GM12878 (cell line): Measurements from ENCODE around the gene MTHFR. TPM values are rescaled to one million over a fixed set of nuclear protein-coding genes. Genes with fewer than 3 reads are reported as not detected.

Experiments
- ATAC-seq: fragments of 200-7000 bp; cut with Tn5 transposase; 3 replicates; pipeline ENCODE4 v1.9.1; 2020; ENCODE audit warnings: mild to moderate bottlenecking, moderate library complexity
- BruUV-seq: library from RNA; stranded (reverse); fragments of 400-500 nt; replicated peaks from 2 replicates; lab custom pipeline; 2021; lab: Mats Ljungman, UMichigan
- CTCF ChIA-PET: fragments of 300-600 bp; sonication (Branson Sonifier 250); formaldehyde crosslinking; extraction: SDS; loops from one replicate; lab custom pipeline; 2021; ENCODE audit warnings: inconsistent platforms; lab: Yijun Ruan, JAX
- POLR2A ChIA-PET: fragments of 350-600 bp; formaldehyde crosslinking; extraction: SDS; loops from one replicate; lab custom pipeline; 2021; ENCODE audit warnings: inconsistent platforms; lab: Charles Lee
- RAD21 ChIA-PET: fragments of 300-600 bp; sonication (Branson Sonifier 250); formaldehyde crosslinking; loops from one replicate; lab custom pipeline; 2023; ENCODE audit warnings: antibody characterized with exemption; ENCODE audit not compliant: unreplicated experiment; lab: Charles Lee
- SMC1A ChIA-PET: fragments of 300-600 bp; sonication (Branson Sonifier 250); formaldehyde crosslinking; loops from one replicate; lab custom pipeline; 2023; ENCODE audit not compliant: unreplicated experiment, uncharacterized antibody; lab: Charles Lee
- DNase-seq: peaks from one replicate; pipeline ENCODE4 v3.0.0-alpha.2; 2011; ENCODE audit warnings: low read depth, low spot score
- FAIRE-seq: peaks from 3 replicates; lab custom pipeline; 2011; peaks lifted over from hg19 to GRCh38; lab: Jason Lieb, UNC
- H2AFZ ChIP-seq: 2 replicates; pipeline ENCODE4 v1.6.0; 2011; ENCODE audit warnings: low read depth, low read length, control low read depth; ENCODE audit not compliant: control insufficient read depth
- H3K27ac ChIP-seq: 2 replicates; pipeline ENCODE4 v1.5.1; 2011; ENCODE audit warnings: control low read depth; ENCODE audit not compliant: control insufficient read depth, insufficient read depth
- H3K27me3 ChIP-seq, 2 experiments: replicated peaks in 1 of 2; 2 replicates each; pipeline versions ENCODE4 v1.6.0 to v1.6.1; 2011; ENCODE audit warnings: low read length in 1 of 2; ENCODE audit not compliant: control insufficient read depth in 2 of 2, insufficient read depth in 2 of 2
- H3K36me3 ChIP-seq, 2 experiments: 2 replicates each; pipeline ENCODE4 v1.5.1; 2011; ENCODE audit warnings: low read length in 1 of 2; ENCODE audit not compliant: control insufficient read depth in 2 of 2, insufficient read depth in 2 of 2
- H3K4me1 ChIP-seq: 2 replicates; pipeline ENCODE4 v1.6.1; 2011; ENCODE audit warnings: mild to moderate bottlenecking, low read length, moderate library complexity, mixed read lengths; ENCODE audit not compliant: control insufficient read depth, insufficient read depth
- H3K4me2 ChIP-seq: 2 replicates; pipeline ENCODE4 v1.6.0; 2011; ENCODE audit warnings: control low read depth; ENCODE audit not compliant: control insufficient read depth, insufficient read depth
- H3K4me3 ChIP-seq: fragments of 200-600 bp; sonication (generic); 2 replicates; pipeline ENCODE4 v1.5.1; 2016
- H3K79me2 ChIP-seq: 2 replicates; pipeline ENCODE4 v1.6.0; 2011; ENCODE audit warnings: low read length; ENCODE audit not compliant: control insufficient read depth, insufficient read depth
- H3K9ac ChIP-seq: 2 replicates; pipeline ENCODE4 v1.8.0; 2011; ENCODE audit warnings: low read length, control low read depth, mixed read lengths; ENCODE audit not compliant: control insufficient read depth, insufficient read depth
- H3K9me3 ChIP-seq: replicated peaks from 3 replicates; pipeline ENCODE4 v1.5.1; 2011; ENCODE audit warnings: mild to moderate bottlenecking, low read length; ENCODE audit not compliant: control insufficient read depth, insufficient read depth
- H4K20me1 ChIP-seq: 2 replicates; pipeline ENCODE4 v1.6.0; 2011; ENCODE audit not compliant: control insufficient read depth, insufficient read depth
- EGR1 ChIP-seq, 2 experiments: IDR thresholded peaks; 1 replicate in 1 of 2; 2 replicates in 1 of 2; pipeline ENCODE4 v1.6.1; 2011 to 2012; ENCODE audit warnings: low read depth in 2 of 2, low read length in 2 of 2, borderline replicate concordance in 1 of 2, mild to moderate bottlenecking in 1 of 2, moderate library complexity in 1 of 2
- IKZF1 ChIP-seq: fragments of 450-650 bp; conservative IDR thresholded peaks from 2 replicates; pipeline ENCODE4 v1.6.1; 2017; ENCODE audit warnings: antibody characterized with exemption, mild to moderate bottlenecking
- IKZF2 ChIP-seq, 2 experiments: fragments of 450-650 bp; IDR thresholded peaks; 2 replicates each; pipeline ENCODE4 v1.6.1; 2017; ENCODE audit warnings: mild to moderate bottlenecking in 2 of 2, moderate library complexity in 2 of 2
- MEF2B ChIP-seq: fragments of 450-650 bp; IDR thresholded peaks from 2 replicates; pipeline ENCODE4 v1.6.1; 2018; ENCODE audit warnings: mild to moderate bottlenecking, moderate library complexity; ENCODE audit not compliant: partially characterized antibody, poor library complexity, severe bottlenecking
- MTA2 ChIP-seq: fragments of 450-650 bp; IDR thresholded peaks from 2 replicates; pipeline ENCODE4 v1.6.1; 2016; ENCODE audit warnings: low read depth, mild to moderate bottlenecking, moderate library complexity
- MXI1 ChIP-seq: fragments of 150-350 bp; IDR thresholded peaks from 2 replicates; pipeline ENCODE4 v1.6.1; 2011; ENCODE audit warnings: low read depth, mild to moderate bottlenecking, inconsistent platforms, low read length, improper control_type of control experiment
- MYB ChIP-seq: fragments of 150-350 bp; IDR thresholded peaks from 2 replicates; pipeline ENCODE4 v1.6.1; 2014; ENCODE audit warnings: mild to moderate bottlenecking, low read depth, low read length, borderline replicate concordance
- SIN3A ChIP-seq: IDR thresholded peaks from 2 replicates; pipeline ENCODE4 v1.6.1; 2012; ENCODE audit warnings: low read depth, low read length, improper control_type of control experiment
- SKIL ChIP-seq: fragments of 450-650 bp; IDR thresholded peaks from 2 replicates; pipeline ENCODE4 v1.6.1; 2017; ENCODE audit warnings: mild to moderate bottlenecking, low read depth, inconsistent platforms; ENCODE audit not compliant: poor library complexity, severe bottlenecking
- SMC3 ChIP-seq: IDR thresholded peaks from 2 replicates; pipeline ENCODE4 v1.6.1; 2011; ENCODE audit warnings: low read length, improper control_type of control experiment, borderline replicate concordance
- TCF3 ChIP-seq: IDR thresholded peaks from 2 replicates; pipeline ENCODE4 v1.6.1; 2012; ENCODE audit warnings: low read depth, mild to moderate bottlenecking, low read length, borderline replicate concordance; ENCODE audit not compliant: insufficient read depth
- WGBS: methylation state at CpG from one replicate; pipeline ENCODE4 v1.1.6; 2016; ENCODE audit warnings: low lambda C conversion rate; ENCODE audit not compliant: insufficient replicate concordance, insufficient coverage; ENCODE audit errors: missing lambda C conversion rate; 5-methylcytosine and 5-hydroxymethylcytosine counted together
- in situ Hi-C: fragments of 300-500 bp; cut with MboI; formaldehyde crosslinking; loops from 9 replicates; pipeline ENCODE4 v1.14.3; 2018; ENCODE audit warnings: mixed read lengths
- intact Hi-C: fragments of 100-400 bp; cut with micrococcal nuclease; formaldehyde crosslinking; loops from one replicate; pipeline ENCODE4 v1.14.2; 2022; ENCODE audit not compliant: unreplicated experiment
- polyA plus RNA-seq, 11 experiments: library from polyadenylated mRNA; depleted of rRNA in 4 of 11; unstranded in 6 of 11; stranded (reverse) in 5 of 11; fragments of >200 nt; fragmentation: Nextera tagmentation in 4 of 11; fragmentation: Illumina TruSeq in 1 of 11; extraction: Ambion mirVana in 4 of 11; extraction: Trizol in 1 of 11; gene quantifications; 1 replicate in 1 of 11; 2 replicates in 10 of 11; pipeline versions ENCODE4 v1.2.1 to v1.2.3, GENCODE V29; 2011 to 2016; ENCODE audit warnings: inconsistent platforms in 2 of 11, missing spikeins in 2 of 11, low read depth in 1 of 11
- total RNA-seq, 4 experiments: library from RNA; depleted of rRNA in 3 of 4; stranded (reverse); fragments of >200 nt in 3 of 4; fragmentation: Illumina TruSeq in 1 of 4; extraction: Trizol in 1 of 4; gene quantifications; 2 replicates each; pipeline versions ENCODE4 v1.2.1 to v1.2.3, GENCODE V29; 2013 to 2021
- TF ChIP-seq, protein P1 (sequence below): IDR thresholded peaks from 2 replicates; pipeline ENCODE4 v1.6.1; 2011; ENCODE audit warnings: borderline replicate concordance, low read depth, mild to moderate bottlenecking, moderate library complexity, low read length; ENCODE audit not compliant: insufficient read depth, poor library complexity, severe bottlenecking
- TF ChIP-seq, protein P2 (sequence below): fragments of 450-650 bp; conservative IDR thresholded peaks from 2 replicates; pipeline ENCODE4 v1.6.1; 2017; ENCODE audit warnings: mild to moderate bottlenecking, moderate library complexity
- TF ChIP-seq, protein P3 (sequence below): fragments of 450-650 bp; IDR thresholded peaks from 2 replicates; pipeline ENCODE4 v1.6.1; 2017; ENCODE audit warnings: low read depth, mild to moderate bottlenecking, moderate library complexity

The MTHFR gene
- total and polyA plus RNA-seq, 10 of the 15 experiments (the other 5 are each of a cell fraction or from before 2014, with no cell fraction given), result 1.0 to 16.8 (median 9.4) TPM

GRCh38 chr1:11806307-11806936 is 658 bp upstream of the MTHFR start:
- in situ Hi-C loops, result no loop called here
- FAIRE-seq (peak; percentile 31), DNase-seq (no peak)
- peak; percentile 12 for TF ChIP-seq SKIL
- peak; percentile 87 for TF ChIP-seq MXI1
- TF ChIP-seq MEF2B, result peak; percentile 58
- TF ChIP-seq, protein P1, sequence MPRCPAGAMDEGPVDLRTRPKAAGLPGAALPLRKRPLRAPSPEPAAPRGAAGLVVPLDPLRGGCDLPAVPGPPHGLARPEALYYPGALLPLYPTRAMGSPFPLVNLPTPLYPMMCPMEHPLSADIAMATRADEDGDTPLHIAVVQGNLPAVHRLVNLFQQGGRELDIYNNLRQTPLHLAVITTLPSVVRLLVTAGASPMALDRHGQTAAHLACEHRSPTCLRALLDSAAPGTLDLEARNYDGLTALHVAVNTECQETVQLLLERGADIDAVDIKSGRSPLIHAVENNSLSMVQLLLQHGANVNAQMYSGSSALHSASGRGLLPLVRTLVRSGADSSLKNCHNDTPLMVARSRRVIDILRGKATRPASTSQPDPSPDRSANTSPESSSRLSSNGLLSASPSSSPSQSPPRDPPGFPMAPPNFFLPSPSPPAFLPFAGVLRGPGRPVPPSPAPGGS, result peak; percentile 2
- TF ChIP-seq IKZF2 (IDR thresholded peaks at IDR 0.05), result 0 out of 4 replicates have a peak, but pooled peaks of 1 of the 2 experiments have one; percentile 8
- TF ChIP-seq, protein P2, sequence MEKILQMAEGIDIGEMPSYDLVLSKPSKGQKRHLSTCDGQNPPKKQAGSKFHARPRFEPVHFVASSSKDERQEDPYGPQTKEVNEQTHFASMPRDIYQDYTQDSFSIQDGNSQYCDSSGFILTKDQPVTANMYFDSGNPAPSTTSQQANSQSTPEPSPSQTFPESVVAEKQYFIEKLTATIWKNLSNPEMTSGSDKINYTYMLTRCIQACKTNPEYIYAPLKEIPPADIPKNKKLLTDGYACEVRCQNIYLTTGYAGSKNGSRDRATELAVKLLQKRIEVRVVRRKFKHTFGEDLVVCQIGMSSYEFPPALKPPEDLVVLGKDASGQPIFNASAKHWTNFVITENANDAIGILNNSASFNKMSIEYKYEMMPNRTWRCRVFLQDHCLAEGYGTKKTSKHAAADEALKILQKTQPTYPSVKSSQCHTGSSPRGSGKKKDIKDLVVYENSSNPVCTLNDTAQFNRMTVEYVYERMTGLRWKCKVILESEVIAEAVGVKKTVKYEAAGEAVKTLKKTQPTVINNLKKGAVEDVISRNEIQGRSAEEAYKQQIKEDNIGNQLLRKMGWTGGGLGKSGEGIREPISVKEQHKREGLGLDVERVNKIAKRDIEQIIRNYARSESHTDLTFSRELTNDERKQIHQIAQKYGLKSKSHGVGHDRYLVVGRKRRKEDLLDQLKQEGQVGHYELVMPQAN, result 0 out of 2 replicates have a peak, but pooled peaks have one; percentile 94
- peak in 1 of 2 experiments; percentile 40; a peak in 1 of 3 replicates for TF ChIP-seq EGR1 (IDR thresholded peaks at IDR 0.05; ENCODE audit: borderline replicate concordance in 1 of 2, low read depth in 2 of 2, low read length in 2 of 2)
- TF ChIP-seq SMC3, result no peak
- 0 out of 2 replicates have a peak, but pooled peaks have one; percentile 5 for TF ChIP-seq IKZF1
- no peak for TF ChIP-seq MTA2
- peak; percentile 33 for TF ChIP-seq SIN3A
- TF ChIP-seq MYB, result 0 out of 2 replicates have a peak, but pooled peaks have one; percentile 44
- TF ChIP-seq, protein P3, sequence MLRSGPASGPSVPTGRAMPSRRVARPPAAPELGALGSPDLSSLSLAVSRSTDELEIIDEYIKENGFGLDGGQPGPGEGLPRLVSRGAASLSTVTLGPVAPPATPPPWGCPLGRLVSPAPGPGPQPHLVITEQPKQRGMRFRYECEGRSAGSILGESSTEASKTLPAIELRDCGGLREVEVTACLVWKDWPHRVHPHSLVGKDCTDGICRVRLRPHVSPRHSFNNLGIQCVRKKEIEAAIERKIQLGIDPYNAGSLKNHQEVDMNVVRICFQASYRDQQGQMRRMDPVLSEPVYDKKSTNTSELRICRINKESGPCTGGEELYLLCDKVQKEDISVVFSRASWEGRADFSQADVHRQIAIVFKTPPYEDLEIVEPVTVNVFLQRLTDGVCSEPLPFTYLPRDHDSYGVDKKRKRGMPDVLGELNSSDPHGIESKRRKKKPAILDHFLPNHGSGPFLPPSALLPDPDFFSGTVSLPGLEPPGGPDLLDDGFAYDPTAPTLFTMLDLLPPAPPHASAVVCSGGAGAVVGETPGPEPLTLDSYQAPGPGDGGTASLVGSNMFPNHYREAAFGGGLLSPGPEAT, result peak; percentile 8; the same call in 1 of the 2 replicates
- TF ChIP-seq TCF3, result 0 out of 2 replicates have a peak, but pooled peaks have one; percentile 55

More at GRCh38 chr1:11806307-11806936, 658 bp upstream of the MTHFR start:
- Histone ChIP-seq H4K20me1 (no peaks in the 10 kb centered on the region), H3K79me2 (peaks cover 42% of the 10 kb centered on the region), H3K27ac (peak overlapping the region; percentile 88), H3K4me1 (peaks cover 11% of the 10 kb centered on the region), H3K27me3 (no peaks in the 10 kb centered on the region), H3K36me3 (peaks cover 0 to 15% of the 10 kb centered on the region in 2 experiments; a peak in 2 of 4 replicates), H3K9me3 (no peaks in the 10 kb centered on the region), H3K4me3 (peak overlapping the region; percentile 79), H3K9ac (peak overlapping the region; percentile 79), H2AFZ (peak overlapping the region; percentile 85), H3K4me2 (peak overlapping the region; percentile 98)
- POLR2A ChIA-PET, result interaction anchor here (0.6 to 2.5 kb wide), 13 partner anchors 8 to 533 kb away, joined by 3 to 28 read pairs (median 3); partner anchors contain the start of gene UBIAD1
- CTCF ChIA-PET, result interaction anchor here (0.7 to 2.5 kb wide), 8 partner anchors 9 to 175 kb away, joined by 3 to 14 read pairs (median 5); partner anchors contain the start of gene MFN2
- SMC1A ChIA-PET, result interaction anchor here (0.9 to 1.8 kb wide), 6 partner anchors 9 to 123 kb away, joined by 3 to 8 read pairs (median 4); no protein-coding TSS in a partner anchor
- TSS peak; percentile 69 for BruUV-seq
- WGBS, result 1% methylated on average over 20 of the region's 20 CpGs
- ATAC-seq, result peak; percentile 65
- RAD21 ChIA-PET, result interaction anchor here (0.6 to 1.5 kb wide), 5 partner anchors 8 to 142 kb away, joined by 3 to 6 read pairs (median 3); no protein-coding TSS in a partner anchor
- intact Hi-C loops, result no loop called here
